MCF 10A (cell line): ENCODE measurements around the gene TMEM214. TPM values are rescaled to one million over a fixed set of nuclear protein-coding genes. Genes with fewer than 3 reads are reported as not detected.

Experiments used
- BruUV-seq: library from RNA; stranded (reverse); fragments of 400-500 nt; replicated peaks from 2 replicates; lab custom pipeline; 2021; lab: Mats Ljungman, UMichigan
- CTCF ChIA-PET: fragments of 300-600 bp; sonication (Branson Sonifier 250); formaldehyde crosslinking; extraction: SDS; loops from one replicate; lab custom pipeline; 2021; ENCODE audit warnings: antibody characterized with exemption, inconsistent platforms; lab: Yijun Ruan, JAX
- POLR2A ChIA-PET: fragments of 300-600, 350-650 bp; sonication (Branson Sonifier 250); formaldehyde crosslinking; extraction: SDS; loops from one replicate; lab custom pipeline; 2020; ENCODE audit warnings: antibody characterized with exemption, inconsistent platforms; lab: Yijun Ruan, JAX
- DNase-seq: peaks from one replicate; pipeline ENCODE4 v3.0.0-alpha.2; 2018; ENCODE audit not compliant: unreplicated experiment
- H3K27ac Mint-ChIP-seq: one replicate; pipeline ENCODE4 v1.8.0; 2022; ENCODE audit warnings: mild to moderate bottlenecking, low read depth, mixed read lengths; ENCODE audit not compliant: unreplicated experiment
- H3K27me3 Mint-ChIP-seq: one replicate; pipeline ENCODE4 v1.8.0; 2022; ENCODE audit warnings: mixed read lengths; ENCODE audit not compliant: insufficient read depth, unreplicated experiment
- H3K36me3 Mint-ChIP-seq: one replicate; pipeline ENCODE4 v1.8.0; 2022; ENCODE audit warnings: mild to moderate bottlenecking, moderate library complexity, mixed read lengths; ENCODE audit not compliant: insufficient read depth, unreplicated experiment
- H3K4me1 Mint-ChIP-seq: one replicate; pipeline ENCODE4 v1.8.0; 2022; ENCODE audit warnings: mixed read lengths; ENCODE audit not compliant: insufficient read depth, unreplicated experiment
- H3K4me3 Mint-ChIP-seq: one replicate; pipeline ENCODE4 v1.8.0; 2022; ENCODE audit warnings: mild to moderate bottlenecking, moderate library complexity, mixed read lengths; ENCODE audit not compliant: unreplicated experiment
- H3K9me3 Mint-ChIP-seq: one replicate; pipeline ENCODE4 v1.8.0; 2022; ENCODE audit warnings: mixed read lengths; ENCODE audit not compliant: unreplicated experiment
- CTCF ChIP-seq: fragments of 200-600 bp; IDR thresholded peaks from one replicate; pipeline ENCODE4 v1.8.0; 2022; ENCODE audit warnings: antibody characterized with exemption, mild to moderate bottlenecking; ENCODE audit not compliant: unreplicated experiment
- intact Hi-C: fragments of 100-400 bp; cut with micrococcal nuclease; formaldehyde crosslinking; loops from 2 replicates; pipeline ENCODE4 v1.14.1; 2022
- total RNA-seq: library from RNA; stranded (reverse); gene quantifications from 2 replicates; pipeline ENCODE4 v1.2.3, GENCODE V29; 2022

TMEM214 gene
- total RNA-seq, 1 experiment from 2014 or later: 118 TPM

GRCh38 chr2:27053776-27054175 is 21.0 kb downstream of the TMEM214 start:
- no peak overlapping the region for H3K4me3 Mint-ChIP-seq
- no peaks in the 10 kb centered on the region for H3K9me3 Mint-ChIP-seq
- no peaks in the 10 kb centered on the region for H3K4me1 Mint-ChIP-seq
- no peaks in the 10 kb centered on the region for H3K27me3 Mint-ChIP-seq
- no peak for TF ChIP-seq CTCF
- BruUV-seq: no TSS peak
- CTCF ChIA-PET: interaction anchor here (1.1 to 1.3 kb wide), 3 partner anchors 27 to 37 kb away, joined by 3 to 8 read pairs (median 4); no protein-coding TSS in a partner anchor
- POLR2A ChIA-PET: interaction anchor here (0.7 to 9.2 kb wide), 3 partner anchors 13 to 54 kb away, joined by 3 to 175 read pairs (median 3); partner anchors contain the start of gene OST4
- intact Hi-C loops: no loop called here
- H3K27ac Mint-ChIP-seq: no peak overlapping the region
- DNase-seq: no peak
- peaks cover 49% of the 10 kb centered on the region for H3K36me3 Mint-ChIP-seq

GRCh38 chr2:27054721-27055120 is 22.0 kb downstream of the TMEM214 start:
- H3K36me3 Mint-ChIP-seq: peaks cover 49% of the 10 kb centered on the region
- CTCF ChIA-PET: interaction anchor here (0.6 to 0.8 kb wide), 2 partner anchors 93 to 268 kb away, joined by 3 to 6 read pairs; no protein-coding TSS in a partner anchor
- H3K27ac Mint-ChIP-seq: no peak overlapping the region
- no peaks in the 10 kb centered on the region for H3K4me1 Mint-ChIP-seq
- TF ChIP-seq CTCF: no peak
- H3K9me3 Mint-ChIP-seq: no peaks in the 10 kb centered on the region
- no peak overlapping the region for H3K4me3 Mint-ChIP-seq
- H3K27me3 Mint-ChIP-seq: no peaks in the 10 kb centered on the region
- intact Hi-C loops: no loop called here
- POLR2A ChIA-PET: interaction anchor here (0.7 to 9.2 kb wide), 2 partner anchors 12 to 215 kb away, joined by 3 to 175 read pairs; partner anchors contain the start of gene OST4
- DNase-seq: no peak
- BruUV-seq: no TSS peak

- H3K27me3 Mint-ChIP-seq: no peaks in the 10 kb centered on the region
- no peak overlapping the region for H3K4me3 Mint-ChIP-seq
- H3K27ac Mint-ChIP-seq: no peak overlapping the region
- no peaks in the 10 kb centered on the region for H3K4me1 Mint-ChIP-seq
- ChIA-PET CTCF (no interaction called here), POLR2A (interaction anchor here (1.3 to 9.2 kb wide), 2 partner anchors 10 to 156 kb away, joined by 3 to 175 read pairs; partner anchors contain the start of gene OST4)
- BruUV-seq: no TSS peak
- H3K36me3 Mint-ChIP-seq: peaks cover 40% of the 10 kb centered on the region
- no peak for TF ChIP-seq CTCF
- DNase-seq: no peak
- no peaks in the 10 kb centered on the region for H3K9me3 Mint-ChIP-seq
- intact Hi-C loops: no loop called here
These were observed 24.4 kb downstream of the TMEM214 start for GRCh38 chr2:27057184-27057583.

GRCh38 chr2:27058210-27058609 is 25.4 kb downstream of the TMEM214 start:
- intact Hi-C loops: no loop called here
- no TSS peak for BruUV-seq
- TF ChIP-seq CTCF: no peak
- ChIA-PET CTCF (interaction anchor here (1.3 kb wide), 1 partner anchor 41 kb away, joined by 6 read pairs; no protein-coding TSS in a partner anchor), POLR2A (interaction anchor here (1.0 kb wide), 1 partner anchor 12 kb away, joined by 3 read pairs; no protein-coding TSS in a partner anchor)
- no peak for DNase-seq
- H3K9me3 Mint-ChIP-seq: no peaks in the 10 kb centered on the region
- no peaks in the 10 kb centered on the region for H3K4me1 Mint-ChIP-seq
- no peak overlapping the region for H3K4me3 Mint-ChIP-seq
- H3K27ac Mint-ChIP-seq: no peak overlapping the region
- H3K36me3 Mint-ChIP-seq: peaks cover 48% of the 10 kb centered on the region
- no peaks in the 10 kb centered on the region for H3K27me3 Mint-ChIP-seq
